ENCODE data around the gene AFF4. TPM values are rescaled to one million over a fixed set of nuclear protein-coding genes. Genes with fewer than 3 reads are reported as not detected.

Gene AFF4
- polyA plus RNA-seq, 1 donor from 2014 or later, result 60.6 TPM

DNA sequence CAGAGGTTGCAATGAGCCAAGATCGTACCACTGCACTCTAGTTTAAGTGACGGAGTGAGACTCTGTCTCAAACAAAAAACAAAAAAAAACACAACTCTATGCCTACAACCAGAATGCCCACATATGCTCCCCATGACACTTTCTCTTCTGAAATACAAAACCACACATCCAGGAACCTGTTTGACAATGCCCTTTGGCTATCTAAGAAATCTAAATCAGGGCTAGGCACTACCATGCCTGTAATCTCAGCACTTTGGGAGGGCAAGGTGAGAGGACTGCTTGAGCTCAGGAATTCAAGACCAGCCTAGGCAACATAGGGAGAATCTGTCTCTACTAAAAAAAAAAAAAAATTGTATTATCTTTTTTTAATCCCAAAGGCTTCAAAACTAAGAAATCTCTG is 10.6 kb downstream of the AFF4 start (continued):
- no peak for TF ChIP-seq RAD21 (conservative IDR thresholded peaks at IDR 0.05)
- TF ChIP-seq SMC3 (conservative IDR thresholded peaks at IDR 0.05; ENCODE audit: poor library complexity), result no peak

DNA sequence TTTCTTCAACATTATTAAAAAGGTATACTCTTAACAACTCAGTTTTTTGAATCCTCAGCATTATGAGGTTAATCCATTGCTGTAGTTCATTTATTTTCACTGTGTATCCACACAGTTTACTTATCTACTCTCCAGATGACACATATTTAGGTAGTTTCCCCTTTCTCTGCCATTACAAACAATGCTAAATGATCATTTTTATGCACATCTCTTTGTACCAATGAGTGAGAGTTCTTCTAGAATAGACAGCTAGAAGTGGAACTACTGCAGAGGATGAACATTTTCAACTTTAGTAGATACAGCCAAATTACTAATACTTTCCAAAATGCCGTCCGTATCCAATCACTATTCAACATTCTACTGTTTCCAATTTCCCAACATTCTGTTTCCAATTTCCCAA is 11.5 kb downstream of the AFF4 start:
- H3F3A ChIP-seq (ENCODE audit: insufficient read depth, low read length, poor library complexity, severe bottlenecking), result no peaks in the 10 kb centered on the region
- no peaks in the 10 kb centered on the region for H3K9me2 ChIP-seq (ENCODE audit: insufficient read depth, low read length)
- TF ChIP-seq EP300 (conservative IDR thresholded peaks at IDR 0.05; ENCODE audit: poor library complexity, severe bottlenecking), result no peak
- TF ChIP-seq, protein P1, sequence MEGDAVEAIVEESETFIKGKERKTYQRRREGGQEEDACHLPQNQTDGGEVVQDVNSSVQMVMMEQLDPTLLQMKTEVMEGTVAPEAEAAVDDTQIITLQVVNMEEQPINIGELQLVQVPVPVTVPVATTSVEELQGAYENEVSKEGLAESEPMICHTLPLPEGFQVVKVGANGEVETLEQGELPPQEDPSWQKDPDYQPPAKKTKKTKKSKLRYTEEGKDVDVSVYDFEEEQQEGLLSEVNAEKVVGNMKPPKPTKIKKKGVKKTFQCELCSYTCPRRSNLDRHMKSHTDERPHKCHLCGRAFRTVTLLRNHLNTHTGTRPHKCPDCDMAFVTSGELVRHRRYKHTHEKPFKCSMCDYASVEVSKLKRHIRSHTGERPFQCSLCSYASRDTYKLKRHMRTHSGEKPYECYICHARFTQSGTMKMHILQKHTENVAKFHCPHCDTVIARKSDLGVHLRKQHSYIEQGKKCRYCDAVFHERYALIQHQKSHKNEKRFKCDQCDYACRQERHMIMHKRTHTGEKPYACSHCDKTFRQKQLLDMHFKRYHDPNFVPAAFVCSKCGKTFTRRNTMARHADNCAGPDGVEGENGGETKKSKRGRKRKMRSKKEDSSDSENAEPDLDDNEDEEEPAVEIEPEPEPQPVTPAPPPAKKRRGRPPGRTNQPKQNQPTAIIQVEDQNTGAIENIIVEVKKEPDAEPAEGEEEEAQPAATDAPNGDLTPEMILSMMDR (IDR thresholded peaks at IDR 0.05; ENCODE audit: poor library complexity, severe bottlenecking), result no peak
- TF ChIP-seq EZH2 (IDR thresholded peaks at IDR 0.05; ENCODE audit: borderline replicate concordance, insufficient read depth, low read length, poor library complexity, severe bottlenecking), result no peak
- TF ChIP-seq POLR2AphosphoS5 (IDR thresholded peaks at IDR 0.05), result no peak
- no peak for TF ChIP-seq SMC3 (conservative IDR thresholded peaks at IDR 0.05; ENCODE audit: poor library complexity)
- no peak for TF ChIP-seq TAF1 (IDR thresholded peaks at IDR 0.05; ENCODE audit: low read depth)
- TF ChIP-seq MXI1 (conservative IDR thresholded peaks at IDR 0.05; ENCODE audit: poor library complexity, severe bottlenecking), result no peak
- TF ChIP-seq, protein P2, sequence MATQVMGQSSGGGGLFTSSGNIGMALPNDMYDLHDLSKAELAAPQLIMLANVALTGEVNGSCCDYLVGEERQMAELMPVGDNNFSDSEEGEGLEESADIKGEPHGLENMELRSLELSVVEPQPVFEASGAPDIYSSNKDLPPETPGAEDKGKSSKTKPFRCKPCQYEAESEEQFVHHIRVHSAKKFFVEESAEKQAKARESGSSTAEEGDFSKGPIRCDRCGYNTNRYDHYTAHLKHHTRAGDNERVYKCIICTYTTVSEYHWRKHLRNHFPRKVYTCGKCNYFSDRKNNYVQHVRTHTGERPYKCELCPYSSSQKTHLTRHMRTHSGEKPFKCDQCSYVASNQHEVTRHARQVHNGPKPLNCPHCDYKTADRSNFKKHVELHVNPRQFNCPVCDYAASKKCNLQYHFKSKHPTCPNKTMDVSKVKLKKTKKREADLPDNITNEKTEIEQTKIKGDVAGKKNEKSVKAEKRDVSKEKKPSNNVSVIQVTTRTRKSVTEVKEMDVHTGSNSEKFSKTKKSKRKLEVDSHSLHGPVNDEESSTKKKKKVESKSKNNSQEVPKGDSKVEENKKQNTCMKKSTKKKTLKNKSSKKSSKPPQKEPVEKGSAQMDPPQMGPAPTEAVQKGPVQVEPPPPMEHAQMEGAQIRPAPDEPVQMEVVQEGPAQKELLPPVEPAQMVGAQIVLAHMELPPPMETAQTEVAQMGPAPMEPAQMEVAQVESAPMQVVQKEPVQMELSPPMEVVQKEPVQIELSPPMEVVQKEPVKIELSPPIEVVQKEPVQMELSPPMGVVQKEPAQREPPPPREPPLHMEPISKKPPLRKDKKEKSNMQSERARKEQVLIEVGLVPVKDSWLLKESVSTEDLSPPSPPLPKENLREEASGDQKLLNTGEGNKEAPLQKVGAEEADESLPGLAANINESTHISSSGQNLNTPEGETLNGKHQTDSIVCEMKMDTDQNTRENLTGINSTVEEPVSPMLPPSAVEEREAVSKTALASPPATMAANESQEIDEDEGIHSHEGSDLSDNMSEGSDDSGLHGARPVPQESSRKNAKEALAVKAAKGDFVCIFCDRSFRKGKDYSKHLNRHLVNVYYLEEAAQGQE (IDR thresholded peaks at IDR 0.05; ENCODE audit: borderline replicate concordance), result no peak
- no peak for TF ChIP-seq RAD21 (conservative IDR thresholded peaks at IDR 0.05)
- no peak overlapping the region for H3K4me2 ChIP-seq (ENCODE audit: low read length)
- H3K9ac ChIP-seq (ENCODE audit: low read length), result no peak overlapping the region
- no peaks in the 10 kb centered on the region for H3K27me3 ChIP-seq (ENCODE audit: insufficient read depth, low read depth, low read length)
- H3K27ac ChIP-seq (ENCODE audit: low read length), result no peak overlapping the region
- no peaks in the 10 kb centered on the region for H3K36me3 ChIP-seq (ENCODE audit: insufficient read depth, low read length)
- H2AFZ ChIP-seq (ENCODE audit: low read depth, low read length), result no peak overlapping the region
- H3K79me2 ChIP-seq (replicated peaks; ENCODE audit: insufficient read depth, low read length), result peaks cover 74% of the 10 kb centered on the region
- H3K4me3 ChIP-seq (ENCODE audit: low read length), result no peak overlapping the region
- H4K20me1 ChIP-seq (ENCODE audit: insufficient read depth), result peaks cover 3% of the 10 kb centered on the region
- H3K9me3 ChIP-seq (ENCODE audit: low read length), result no peaks in the 10 kb centered on the region

DNA sequence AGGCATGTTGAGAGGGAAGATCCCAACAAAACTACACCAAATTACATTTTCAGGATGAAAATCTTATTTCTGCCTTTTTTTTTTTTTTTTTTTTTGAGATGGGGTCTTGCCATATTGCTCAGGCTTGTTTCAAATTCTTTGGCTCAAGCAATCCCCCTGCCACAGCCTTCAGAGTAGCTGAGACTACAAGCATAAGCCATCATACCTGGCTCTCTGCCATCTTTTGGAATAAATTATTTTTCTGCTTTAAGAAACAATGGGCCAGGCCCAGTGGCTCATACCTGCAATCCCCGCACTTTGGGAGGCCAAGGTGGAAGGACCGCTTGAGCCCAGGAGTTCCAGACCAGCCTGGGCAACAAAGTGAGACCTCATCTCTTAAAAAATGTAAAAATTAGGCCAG is 14.3 kb downstream of the AFF4 start:
- H3K9me2 ChIP-seq (ENCODE audit: insufficient read depth, low read length), result no peaks in the 10 kb centered on the region
- H3K9ac ChIP-seq (ENCODE audit: low read length), result no peak overlapping the region
- H2AFZ ChIP-seq (ENCODE audit: low read depth, low read length), result no peak overlapping the region
- H4K20me1 ChIP-seq (ENCODE audit: insufficient read depth), result peaks cover 6% of the 10 kb centered on the region
- H3K4me3 ChIP-seq (ENCODE audit: low read length), result no peak overlapping the region
- H3K9me3 ChIP-seq (ENCODE audit: low read length), result no peaks in the 10 kb centered on the region
- H3K4me2 ChIP-seq (ENCODE audit: low read length), result no peak overlapping the region
- no peaks in the 10 kb centered on the region for H3K36me3 ChIP-seq (ENCODE audit: insufficient read depth, low read length)
- H3K79me2 ChIP-seq (replicated peaks; ENCODE audit: insufficient read depth, low read length), result peaks cover 77% of the 10 kb centered on the region
- H3K27ac ChIP-seq (ENCODE audit: low read length), result no peak overlapping the region
- H3F3A ChIP-seq (ENCODE audit: insufficient read depth, low read length, poor library complexity, severe bottlenecking), result no peaks in the 10 kb centered on the region
- H3K27me3 ChIP-seq (ENCODE audit: insufficient read depth, low read depth, low read length), result no peaks in the 10 kb centered on the region
- TF ChIP-seq SMC3 (conservative IDR thresholded peaks at IDR 0.05; ENCODE audit: poor library complexity) (no peak), EZH2 (IDR thresholded peaks at IDR 0.05; ENCODE audit: borderline replicate concordance, insufficient read depth, low read length, poor library complexity, severe bottlenecking) (no peak), TAF1 (IDR thresholded peaks at IDR 0.05; ENCODE audit: low read depth) (no peak), MXI1 (conservative IDR thresholded peaks at IDR 0.05; ENCODE audit: poor library complexity, severe bottlenecking) (no peak), EP300 (conservative IDR thresholded peaks at IDR 0.05; ENCODE audit: poor library complexity, severe bottlenecking) (no peak), POLR2AphosphoS5 (IDR thresholded peaks at IDR 0.05) (no peak), RAD21 (conservative IDR thresholded peaks at IDR 0.05) (no peak)
- TF ChIP-seq, protein P1 (IDR thresholded peaks at IDR 0.05; ENCODE audit: poor library complexity, severe bottlenecking), result no peak
- TF ChIP-seq, protein P2 (IDR thresholded peaks at IDR 0.05; ENCODE audit: borderline replicate concordance), result no peak

Data from neural cell (in vitro differentiated cells).